Gastroesophageal sphincter (tissue), 4 donors: Measurements from ENCODE around the gene FBXL20. TPM values are rescaled to one million over a fixed set of nuclear protein-coding genes. Genes with fewer than 3 reads are reported as not detected.
"Not testable (repeated sequence)": the region's sequence is repeated elsewhere in the genome, so short reads cannot be mapped to it uniquely, and the experiment has no call there.

Experiments
- ATAC-seq: fragments of 150-250 bp; one replicate; pipeline ENCODE4 v1.9.1; 2016; ENCODE audit warnings: mild to moderate bottlenecking, moderate library complexity
- H3K27ac ChIP-seq, 4 donors: fragments of 200-600 bp; sonication (generic) in 3 of 4; 1 replicate in 3 of 4; 2 replicates in 1 of 4; pipeline ENCODE4 v1.5.1; 2016 to 2019
- H3K27me3 ChIP-seq: fragments of 200-600 bp; sonication (generic); one replicate; pipeline ENCODE4 v1.5.1; 2019
- H3K36me3 ChIP-seq, 2 donors: fragments of 200-600 bp; sonication (generic); one replicate each; pipeline ENCODE4 v1.5.1; 2019; ENCODE audit warnings: control low read depth in 1 of 2
- H3K4me1 ChIP-seq, 3 donors: fragments of 200-600 bp; sonication (generic); 1 replicate in 2 of 3; 2 replicates in 1 of 3; pipeline ENCODE4 v1.5.1; 2016 to 2019; ENCODE audit warnings: control low read depth in 2 of 3
- H3K4me3 ChIP-seq, 2 donors: fragments of 200-600 bp; sonication (generic); one replicate each; pipeline ENCODE4 v1.5.1; 2019; ENCODE audit warnings: mild to moderate bottlenecking in 1 of 2, moderate library complexity in 1 of 2
- H3K9me3 ChIP-seq, 3 donors: fragments of 200-600 bp; sonication (generic); one replicate each; pipeline ENCODE4 v1.5.1; 2017 to 2019; ENCODE audit warnings: control low read depth in 2 of 3
- EP300 ChIP-seq: sonication (generic); formaldehyde crosslinking; IDR thresholded peaks from one replicate; pipeline ENCODE4 v1.6.1; 2017; ENCODE audit warnings: antibody characterized with exemption, mild to moderate bottlenecking
- POLR2A ChIP-seq, 2 donors: fragments of 450-650 bp; IDR thresholded peaks; one replicate each; pipeline ENCODE4 v1.6.1; 2017; ENCODE audit warnings: antibody characterized with exemption in 2 of 2, mild to moderate bottlenecking in 2 of 2, moderate library complexity in 1 of 2
- POLR2AphosphoS5 ChIP-seq: sonication (generic); formaldehyde crosslinking; IDR thresholded peaks from one replicate; pipeline ENCODE4 v1.6.1; 2017; ENCODE audit warnings: antibody characterized with exemption
- WGBS, 2 donors: methylation state at CpG; one replicate each; pipeline ENCODE4 v1.1.5; 2018; ENCODE audit warnings: low coverage in 1 of 2; 5-methylcytosine and 5-hydroxymethylcytosine counted together
- total RNA-seq, 4 donors: library from RNA; depleted of rRNA; stranded (reverse); fragments of >200 nt; gene quantifications; one replicate each; pipeline ENCODE4 v1.1.0, GENCODE V29; 2016
- TF ChIP-seq, protein P1 (sequence below), 4 experiments: fragments of 200-600 bp in 2 of 4; fragments of 450-650 bp in 2 of 4; sonication (generic) in 1 of 4; IDR thresholded peaks; one replicate each; pipeline ENCODE4 v1.5.1; 2017 to 2019; ENCODE audit warnings: antibody characterized with exemption in 4 of 4, mild to moderate bottlenecking in 2 of 4, moderate library complexity in 2 of 4

The FBXL20 gene
- total RNA-seq, 4 donors from 2014 or later = 16.8 to 25.9 (median 21.5) TPM

DNA sequence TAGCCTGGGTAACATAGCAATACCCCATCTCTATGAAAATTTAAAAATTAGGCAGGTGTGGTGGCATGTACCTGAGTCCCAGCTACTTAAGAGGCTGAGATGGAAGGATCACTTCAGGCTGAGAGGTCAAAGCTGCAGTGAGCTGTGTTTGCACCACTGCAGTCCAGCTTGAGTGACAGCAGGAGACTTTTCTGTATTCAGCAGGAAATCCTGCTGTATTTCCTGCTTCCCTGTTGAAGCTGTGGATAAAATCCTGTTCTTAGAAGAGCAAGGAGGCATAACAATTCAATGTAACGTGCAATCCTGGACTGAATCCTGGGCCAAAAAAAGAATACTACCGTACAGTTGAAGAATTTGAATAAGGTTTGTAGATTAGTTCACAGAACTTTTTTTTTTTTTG is 62.2 kb downstream of the FBXL20 start:
- Histone ChIP-seq H3K4me1 (peaks cover 0 to 4% (median 0%) of the 10 kb centered on the region in 3 donors), H3K9me3 (no peaks in the 10 kb centered on the region), H3K27me3 (no peaks in the 10 kb centered on the region), H3K4me3 (no peak overlapping the region), H3K36me3 (peaks cover 0 to 35% of the 10 kb centered on the region in 2 donors), H3K27ac (no peak overlapping the region)
- TF ChIP-seq POLR2A (IDR thresholded peaks at IDR 0.05) = no peak
- no peak for TF ChIP-seq EP300
- TF ChIP-seq, protein P1, sequence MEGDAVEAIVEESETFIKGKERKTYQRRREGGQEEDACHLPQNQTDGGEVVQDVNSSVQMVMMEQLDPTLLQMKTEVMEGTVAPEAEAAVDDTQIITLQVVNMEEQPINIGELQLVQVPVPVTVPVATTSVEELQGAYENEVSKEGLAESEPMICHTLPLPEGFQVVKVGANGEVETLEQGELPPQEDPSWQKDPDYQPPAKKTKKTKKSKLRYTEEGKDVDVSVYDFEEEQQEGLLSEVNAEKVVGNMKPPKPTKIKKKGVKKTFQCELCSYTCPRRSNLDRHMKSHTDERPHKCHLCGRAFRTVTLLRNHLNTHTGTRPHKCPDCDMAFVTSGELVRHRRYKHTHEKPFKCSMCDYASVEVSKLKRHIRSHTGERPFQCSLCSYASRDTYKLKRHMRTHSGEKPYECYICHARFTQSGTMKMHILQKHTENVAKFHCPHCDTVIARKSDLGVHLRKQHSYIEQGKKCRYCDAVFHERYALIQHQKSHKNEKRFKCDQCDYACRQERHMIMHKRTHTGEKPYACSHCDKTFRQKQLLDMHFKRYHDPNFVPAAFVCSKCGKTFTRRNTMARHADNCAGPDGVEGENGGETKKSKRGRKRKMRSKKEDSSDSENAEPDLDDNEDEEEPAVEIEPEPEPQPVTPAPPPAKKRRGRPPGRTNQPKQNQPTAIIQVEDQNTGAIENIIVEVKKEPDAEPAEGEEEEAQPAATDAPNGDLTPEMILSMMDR (IDR thresholded peaks at IDR 0.05) = no peak
- TF ChIP-seq POLR2AphosphoS5 = no peak
- ATAC-seq = no peak
- WGBS, 2 donors = 27 to 30% methylated on average over 2 of the region's 2 CpGs

DNA sequence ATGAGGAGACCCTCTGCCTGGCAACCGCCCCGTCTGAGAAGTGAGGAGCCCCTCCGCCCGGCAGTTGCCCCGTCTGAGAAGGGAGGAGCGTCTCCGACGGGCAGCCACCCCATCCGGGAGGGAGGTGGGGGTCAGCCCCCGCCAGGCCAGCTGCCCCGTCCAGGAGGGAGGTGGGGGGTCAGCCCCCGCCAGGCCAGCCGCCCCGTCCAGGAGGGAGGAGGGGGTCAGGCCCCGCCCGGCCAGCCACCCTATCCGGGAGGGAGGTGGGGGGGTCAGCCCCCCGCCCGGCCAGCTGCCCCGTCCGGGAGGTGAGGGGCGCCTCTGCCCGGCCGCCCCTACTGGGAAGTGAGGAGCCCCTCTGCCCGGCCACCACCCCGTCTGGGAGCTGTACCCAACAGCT is 63.8 kb downstream of the FBXL20 start:
- ATAC-seq, H3K27me3 ChIP-seq, H3K4me1 ChIP-seq, H3K9me3 ChIP-seq, H3K4me3 ChIP-seq, H3K27ac ChIP-seq: not testable (repeated sequence)
- no CpG with 5 or more reads among the region's 26 CpGs for WGBS, 2 donors
- H3K36me3 ChIP-seq = peaks cover 0 to 34% of the 10 kb centered on the region in 2 donors

DNA sequence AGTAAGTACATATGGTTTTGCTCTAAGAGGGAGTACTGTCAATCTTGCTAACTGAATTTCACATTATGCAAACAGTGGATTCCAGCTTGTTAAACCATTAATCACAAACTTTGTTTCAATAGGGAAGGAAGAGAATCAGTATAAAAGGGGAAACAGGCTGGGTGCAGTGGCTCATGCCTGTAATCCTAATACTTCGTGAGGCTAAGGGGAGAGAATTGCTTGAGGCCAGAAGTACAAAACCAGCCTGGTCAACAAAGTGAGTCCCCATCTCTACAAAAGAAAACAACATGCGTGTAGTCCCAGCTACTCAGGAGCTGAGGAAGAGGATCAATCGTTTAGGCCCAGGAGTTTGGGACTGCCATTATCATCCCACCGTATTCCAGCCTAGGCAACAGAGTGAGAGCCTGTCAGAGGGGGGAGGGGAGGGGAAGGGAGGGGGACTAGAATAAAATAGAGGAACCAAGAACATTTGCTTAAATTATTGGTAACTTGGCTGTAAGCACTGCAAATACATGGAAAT is 65.7 kb downstream of the FBXL20 start:
- H3K27ac ChIP-seq = no peak overlapping the region
- no peaks in the 10 kb centered on the region for H3K27me3 ChIP-seq
- TF ChIP-seq POLR2A (IDR thresholded peaks at IDR 0.05) (no peak), EP300 (no peak), POLR2AphosphoS5 (no peak)
- TF ChIP-seq, protein P1 (IDR thresholded peaks at IDR 0.05) = no peak
- peaks cover 0 to 8% (median 0%) of the 10 kb centered on the region in 3 donors for H3K4me1 ChIP-seq
- ATAC-seq = no peak
- H3K4me3 ChIP-seq = no peak overlapping the region
- 63 to 69% methylated on average over 3 to 4 of the region's 4 CpGs for WGBS, 2 donors
- H3K36me3 ChIP-seq = peaks cover 0 to 18% of the 10 kb centered on the region in 2 donors
- no peaks in the 10 kb centered on the region for H3K9me3 ChIP-seq

DNA sequence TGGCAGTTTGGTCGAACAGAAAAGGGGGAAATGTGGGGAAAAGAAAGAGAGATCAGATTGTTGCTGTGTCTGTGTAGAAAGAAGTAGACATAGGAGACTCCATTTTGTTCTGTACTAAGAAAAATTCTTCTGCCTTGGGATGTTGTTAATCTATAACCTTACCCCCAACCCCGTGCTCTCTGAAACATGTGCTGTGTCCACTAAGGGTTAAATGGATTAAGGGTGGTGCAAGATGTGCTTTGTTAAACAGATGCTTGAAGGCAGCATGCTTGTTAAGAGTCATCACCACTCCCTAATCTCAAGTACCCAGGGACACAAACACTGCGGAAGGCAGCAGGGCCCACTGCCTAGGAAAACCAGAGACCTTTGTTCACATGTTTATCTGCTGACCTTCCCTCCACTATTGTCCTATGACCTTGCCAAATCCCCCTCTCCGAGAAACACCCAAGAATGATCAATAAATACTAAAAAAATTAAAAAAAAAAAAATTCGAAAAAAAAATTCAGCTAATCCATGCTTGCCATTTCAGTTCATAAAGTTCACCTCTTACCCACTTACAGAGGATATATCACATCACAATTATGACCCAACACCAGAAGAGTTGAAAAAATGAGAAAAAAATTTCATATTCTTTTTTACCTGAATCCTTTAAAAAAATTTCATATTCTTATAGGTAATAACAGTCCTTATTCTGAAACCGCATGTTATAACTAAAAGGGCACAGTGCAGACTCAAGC is 67.2 kb downstream of the FBXL20 start:
- ATAC-seq, H3K27ac ChIP-seq: not testable (repeated sequence)
- WGBS, 2 donors = 91 to 94% methylated on average over 3 to 5 of the region's 6 CpGs

DNA sequence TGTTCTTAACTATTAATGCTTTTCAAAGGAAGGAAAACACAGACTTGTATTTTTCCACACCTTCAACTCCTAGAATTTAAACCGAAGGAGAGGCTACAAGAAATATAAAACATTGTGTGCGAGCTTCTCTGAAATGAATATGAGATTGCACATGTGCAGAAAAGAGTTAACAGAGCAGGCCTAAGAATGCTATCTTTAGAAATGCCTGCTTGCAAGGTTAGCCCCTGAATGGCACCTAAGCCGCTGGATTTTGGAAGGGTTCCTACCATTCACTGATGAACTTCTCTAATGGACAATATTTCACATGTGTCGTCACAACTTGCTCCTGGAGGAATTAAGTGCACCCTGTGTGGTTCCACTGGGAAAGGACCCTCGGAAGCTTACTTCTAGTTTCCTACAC is 69.3 kb downstream of the FBXL20 start:
- TF ChIP-seq POLR2AphosphoS5 = no peak
- TF ChIP-seq, protein P1 (IDR thresholded peaks at IDR 0.05) = no peak
- no peak for TF ChIP-seq EP300
- no peak for TF ChIP-seq POLR2A (IDR thresholded peaks at IDR 0.05)
- ATAC-seq = no peak
- WGBS, 2 donors = 70 to 83% methylated on average over 5 of the region's 5 CpGs
- no peak overlapping the region for H3K4me3 ChIP-seq
- H3K36me3 ChIP-seq = no peaks in the 10 kb centered on the region
- H3K9me3 ChIP-seq = no peaks in the 10 kb centered on the region
- H3K4me1 ChIP-seq = peaks cover 0 to 15% (median 5%) of the 10 kb centered on the region in 3 donors
- H3K27ac ChIP-seq = no peak overlapping the region
- H3K27me3 ChIP-seq = no peaks in the 10 kb centered on the region

More for the DNA sequence above, 67.2 kb downstream of the FBXL20 start:
- not testable (repeated sequence) for H3K36me3 ChIP-seq, H3K27me3 ChIP-seq, H3K4me3 ChIP-seq, H3K9me3 ChIP-seq, H3K4me1 ChIP-seq

DNA sequence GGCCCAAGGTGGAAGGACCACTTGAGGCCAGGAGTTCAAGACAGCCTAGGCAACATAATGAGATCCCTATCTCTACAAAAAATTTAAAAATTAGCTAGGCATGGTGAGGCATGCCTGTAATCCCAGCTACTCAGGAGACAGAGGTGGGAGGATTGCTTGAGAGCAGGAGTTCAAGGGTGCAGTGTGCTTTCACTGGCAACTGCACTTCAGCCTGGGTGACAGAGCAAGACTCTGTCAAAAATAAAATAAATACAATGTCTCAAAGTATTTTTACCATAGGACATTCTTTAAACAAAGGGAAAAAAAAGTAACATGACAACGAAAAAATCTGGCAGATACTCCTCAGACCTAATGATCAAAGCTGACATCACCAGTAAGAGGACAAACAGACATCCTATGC is 72.6 kb downstream of the FBXL20 start:
- no peaks in the 10 kb centered on the region for H3K36me3 ChIP-seq
- H3K27ac ChIP-seq = no peak overlapping the region
- 40% methylated on average over 1 of the region's 1 CpG for WGBS, 2 donors
- H3K4me3 ChIP-seq = no peak overlapping the region
- no peaks in the 10 kb centered on the region for H3K27me3 ChIP-seq
- no peaks in the 10 kb centered on the region for H3K9me3 ChIP-seq
- no peak for ATAC-seq
- H3K4me1 ChIP-seq = peaks cover 0 to 15% (median 5%) of the 10 kb centered on the region in 3 donors
- no peak for TF ChIP-seq EP300
- no peak for TF ChIP-seq POLR2AphosphoS5
- TF ChIP-seq, protein P1 (IDR thresholded peaks at IDR 0.05) = no peak
- no peak for TF ChIP-seq POLR2A (IDR thresholded peaks at IDR 0.05)
